ENCODE data around the gene APOL1.
"Not testable (repeated sequence)": the region's sequence is repeated elsewhere in the genome, so short reads cannot be mapped to it uniquely, and the experiment has no call there.

APOL1 gene

GRCh38 chr22:36227806-36228205, 25.1 kb upstream of the APOL1 start:
- Histone ChIP-seq H3K27ac (no peak overlapping the region), H3K36me3 (ENCODE audit: control insufficient read depth, insufficient read depth, low read length) (no peaks in the 10 kb centered on the region)

GRCh38 chr22:36228369-36228768, 24.6 kb upstream of the APOL1 start:
- H3K9ac ChIP-seq; H3K79me2 ChIP-seq; H3K27me3 ChIP-seq (ENCODE audit: control insufficient read depth, insufficient read depth, low read length); H3K4me3 ChIP-seq (ENCODE audit: low read depth, low read length); H3K4me2 ChIP-seq (ENCODE audit: low read length); H3K36me3 ChIP-seq (ENCODE audit: control insufficient read depth, insufficient read depth, low read length); H3K27ac ChIP-seq; H3K4me1 ChIP-seq; H2AFZ ChIP-seq; H3K9me3 ChIP-seq (ENCODE audit: control insufficient read depth, low read length): not testable (repeated sequence)

More at GRCh38 chr22:36227806-36228205, 25.1 kb upstream of the APOL1 start:
- Histone ChIP-seq H3K4me1 (no peaks in the 10 kb centered on the region), H3K9ac (no peak overlapping the region), H3K4me2 (ENCODE audit: low read length) (no peak overlapping the region), H3K79me2 (no peaks in the 10 kb centered on the region), H3K4me3 (ENCODE audit: low read depth, low read length) (no peak overlapping the region), H2AFZ (no peak overlapping the region), H3K9me3 (ENCODE audit: control insufficient read depth, low read length) (no peaks in the 10 kb centered on the region), H3K27me3 (ENCODE audit: control insufficient read depth, insufficient read depth, low read length) (no peaks in the 10 kb centered on the region)
- TF ChIP-seq, protein P1, sequence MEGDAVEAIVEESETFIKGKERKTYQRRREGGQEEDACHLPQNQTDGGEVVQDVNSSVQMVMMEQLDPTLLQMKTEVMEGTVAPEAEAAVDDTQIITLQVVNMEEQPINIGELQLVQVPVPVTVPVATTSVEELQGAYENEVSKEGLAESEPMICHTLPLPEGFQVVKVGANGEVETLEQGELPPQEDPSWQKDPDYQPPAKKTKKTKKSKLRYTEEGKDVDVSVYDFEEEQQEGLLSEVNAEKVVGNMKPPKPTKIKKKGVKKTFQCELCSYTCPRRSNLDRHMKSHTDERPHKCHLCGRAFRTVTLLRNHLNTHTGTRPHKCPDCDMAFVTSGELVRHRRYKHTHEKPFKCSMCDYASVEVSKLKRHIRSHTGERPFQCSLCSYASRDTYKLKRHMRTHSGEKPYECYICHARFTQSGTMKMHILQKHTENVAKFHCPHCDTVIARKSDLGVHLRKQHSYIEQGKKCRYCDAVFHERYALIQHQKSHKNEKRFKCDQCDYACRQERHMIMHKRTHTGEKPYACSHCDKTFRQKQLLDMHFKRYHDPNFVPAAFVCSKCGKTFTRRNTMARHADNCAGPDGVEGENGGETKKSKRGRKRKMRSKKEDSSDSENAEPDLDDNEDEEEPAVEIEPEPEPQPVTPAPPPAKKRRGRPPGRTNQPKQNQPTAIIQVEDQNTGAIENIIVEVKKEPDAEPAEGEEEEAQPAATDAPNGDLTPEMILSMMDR (IDR thresholded peaks at IDR 0.05): no peak

GRCh38 chr22:36228944-36229343, 24.0 kb upstream of the APOL1 start:
- no peak overlapping the region for H2AFZ ChIP-seq
- H3K79me2 ChIP-seq: no peaks in the 10 kb centered on the region
- no peak overlapping the region for H3K4me2 ChIP-seq (ENCODE audit: low read length)
- H3K4me1 ChIP-seq: no peaks in the 10 kb centered on the region
- no peak overlapping the region for H3K4me3 ChIP-seq (ENCODE audit: low read depth, low read length)
- H3K9me3 ChIP-seq (ENCODE audit: control insufficient read depth, low read length): no peaks in the 10 kb centered on the region
- no peaks in the 10 kb centered on the region for H3K36me3 ChIP-seq (ENCODE audit: control insufficient read depth, insufficient read depth, low read length)
- no peak overlapping the region for H3K9ac ChIP-seq
- H3K27ac ChIP-seq: no peak overlapping the region
- TF ChIP-seq, protein P1 (IDR thresholded peaks at IDR 0.05): no peak
- H3K27me3 ChIP-seq (ENCODE audit: control insufficient read depth, insufficient read depth, low read length): no peaks in the 10 kb centered on the region

DNA sequence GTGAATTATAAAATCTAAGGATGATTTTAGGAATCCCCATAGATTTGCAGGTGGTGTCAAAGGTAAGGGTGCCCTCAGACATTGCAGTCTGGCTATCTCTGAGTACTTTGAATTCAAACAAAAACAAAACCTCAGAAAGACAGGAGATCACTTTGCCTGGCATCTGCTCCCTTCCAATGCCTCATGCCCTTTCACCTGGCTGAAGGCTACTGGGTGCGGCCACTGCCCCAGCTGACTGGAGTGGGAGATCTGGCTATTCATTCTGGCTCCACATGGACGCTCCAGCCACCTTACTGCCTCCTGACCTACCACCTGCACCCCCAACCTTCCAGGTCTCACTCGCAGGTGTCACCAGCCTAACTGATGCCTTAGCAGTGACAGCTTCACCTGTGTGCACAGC, 23.3 kb upstream of the APOL1 start:
- H3K9ac ChIP-seq; H3K79me2 ChIP-seq; H3K4me3 ChIP-seq (ENCODE audit: low read depth, low read length); H3K4me2 ChIP-seq (ENCODE audit: low read length); H3K36me3 ChIP-seq (ENCODE audit: control insufficient read depth, insufficient read depth, low read length); H3K27ac ChIP-seq; H3K27me3 ChIP-seq (ENCODE audit: control insufficient read depth, insufficient read depth, low read length); H2AFZ ChIP-seq; H3K9me3 ChIP-seq (ENCODE audit: control insufficient read depth, low read length); H3K4me1 ChIP-seq: not testable (repeated sequence)

GRCh38 chr22:36231051-36231450, 21.9 kb upstream of the APOL1 start:
- not testable (repeated sequence) for H3K36me3 ChIP-seq (ENCODE audit: control insufficient read depth, insufficient read depth, low read length); H3K4me2 ChIP-seq (ENCODE audit: low read length); H2AFZ ChIP-seq; H3K27ac ChIP-seq; H3K4me1 ChIP-seq; H3K79me2 ChIP-seq; H3K4me3 ChIP-seq (ENCODE audit: low read depth, low read length); H3K27me3 ChIP-seq (ENCODE audit: control insufficient read depth, insufficient read depth, low read length); H3K9me3 ChIP-seq (ENCODE audit: control insufficient read depth, low read length); H3K9ac ChIP-seq

GRCh38 chr22:36232715-36233401, 20.1 kb upstream of the APOL1 start:
- Histone ChIP-seq H3K79me2 (no peaks in the 10 kb centered on the region), H3K27me3 (ENCODE audit: control insufficient read depth, insufficient read depth, low read length) (no peaks in the 10 kb centered on the region), H3K36me3 (ENCODE audit: control insufficient read depth, insufficient read depth, low read length) (no peaks in the 10 kb centered on the region), H3K4me2 (ENCODE audit: low read length) (no peak overlapping the region), H2AFZ (no peak overlapping the region), H3K9me3 (ENCODE audit: control insufficient read depth, low read length) (no peaks in the 10 kb centered on the region), H3K4me1 (no peaks in the 10 kb centered on the region), H3K9ac (no peak overlapping the region), H3K27ac (no peak overlapping the region), H3K4me3 (ENCODE audit: low read depth, low read length) (no peak overlapping the region)
- TF ChIP-seq, protein P1 (IDR thresholded peaks at IDR 0.05): no peak

Data from parathyroid adenoma (tissue), 2 donors.